ENCODE results near the gene MRPL53.
"Not testable (repeated sequence)": the region's sequence is repeated elsewhere in the genome, so short reads cannot be mapped to it uniquely, and the experiment has no call there.

The MRPL53 gene

DNA sequence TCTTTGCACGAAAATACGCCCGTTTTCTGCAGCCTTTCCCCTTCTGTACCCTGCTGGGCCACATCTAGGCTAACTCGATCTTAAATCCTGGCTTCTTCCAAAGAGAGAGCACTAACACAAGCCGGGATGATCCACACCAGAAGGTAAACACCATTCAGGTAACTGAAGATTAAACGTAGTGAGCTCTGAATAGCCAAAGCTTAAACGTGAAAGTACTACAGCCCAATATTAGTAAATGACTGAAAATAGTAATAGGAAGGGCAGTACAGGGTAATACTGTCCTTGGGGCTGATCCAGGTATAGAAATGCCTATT lies 422 bp upstream of the MRPL53 start:
- no peak for TF ChIP-seq ELF4 (IDR thresholded peaks at IDR 0.05)
- TF ChIP-seq SUZ12 (IDR thresholded peaks at IDR 0.05): no peak
- TF ChIP-seq NFRKB (IDR thresholded peaks at IDR 0.05): no peak
- no peak for TF ChIP-seq L3MBTL2 (conservative IDR thresholded peaks at IDR 0.05)
- TF ChIP-seq SP1 (IDR thresholded peaks at IDR 0.05): no peak
- TF ChIP-seq FOXA1 (IDR thresholded peaks at IDR 0.05): no peak
- no peak for TF ChIP-seq CTBP1 (IDR thresholded peaks at IDR 0.05; ENCODE audit: borderline replicate concordance)

GRCh38 chr2:74471332-74472065 lies 981 bp downstream of the MRPL53 start:
- ChIA-PET CTCF (no interaction called here), POLR2A (interaction anchor here (1.0 to 5.4 kb wide), 4 partner anchors 11 to 36 kb away, joined by 3 to 62 read pairs (median 27); partner anchors contain the start of genes CCDC142, PCGF1, TTC31 and WBP1)
- TF ChIP-seq FOXM1 (IDR thresholded peaks at IDR 0.05; ENCODE audit: borderline replicate concordance) (no peak), NFRKB (IDR thresholded peaks at IDR 0.05) (no peak), HDGF (IDR thresholded peaks at IDR 0.05; ENCODE audit: borderline replicate concordance) (no peak), TARDBP (IDR thresholded peaks at IDR 0.05) (no peak), ELF4 (IDR thresholded peaks at IDR 0.05) (no peak), FOXA1 (IDR thresholded peaks at IDR 0.05) (no peak), ZNF384 (IDR thresholded peaks at IDR 0.05) (peak; percentile 89)
- TF ChIP-seq, protein P1, sequence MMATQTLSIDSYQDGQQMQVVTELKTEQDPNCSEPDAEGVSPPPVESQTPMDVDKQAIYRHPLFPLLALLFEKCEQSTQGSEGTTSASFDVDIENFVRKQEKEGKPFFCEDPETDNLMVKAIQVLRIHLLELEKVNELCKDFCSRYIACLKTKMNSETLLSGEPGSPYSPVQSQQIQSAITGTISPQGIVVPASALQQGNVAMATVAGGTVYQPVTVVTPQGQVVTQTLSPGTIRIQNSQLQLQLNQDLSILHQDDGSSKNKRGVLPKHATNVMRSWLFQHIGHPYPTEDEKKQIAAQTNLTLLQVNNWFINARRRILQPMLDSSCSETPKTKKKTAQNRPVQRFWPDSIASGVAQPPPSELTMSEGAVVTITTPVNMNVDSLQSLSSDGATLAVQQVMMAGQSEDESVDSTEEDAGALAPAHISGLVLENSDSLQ (IDR thresholded peaks at IDR 0.05): no peak

More for the DNA sequence above, 422 bp upstream of the MRPL53 start:
- DNase-seq (ENCODE audit: extremely low spot score): no peak
- CTCF ChIA-PET: no interaction called here
- POLR2A ChIA-PET: interaction anchor here (0.7 to 5.4 kb wide), 19 partner anchors 9 to 181 kb away, joined by 3 to 62 read pairs (median 3); partner anchors contain the start of genes AUP1, C2orf81, CCDC142 and HTRA2

GRCh38 chr2:74470742-74471141 lies 1.7 kb downstream of the MRPL53 start:
- DNase-seq (ENCODE audit: extremely low spot score); CTCF ChIA-PET: not testable (repeated sequence)
- POLR2A ChIA-PET: interaction anchor here (1.0 to 5.4 kb wide), 2 partner anchors 12 to 36 kb away, joined by 3 to 62 read pairs; partner anchors contain the start of genes PCGF1 and WBP1

More at GRCh38 chr2:74471332-74472065, 981 bp downstream of the MRPL53 start:
- DNase-seq (ENCODE audit: extremely low spot score): no peak

- no peak for DNase-seq (ENCODE audit: extremely low spot score)
- ChIA-PET CTCF (no interaction called here), POLR2A (interaction anchor here (0.7 to 1.6 kb wide), 7 partner anchors 8 to 44 kb away, joined by 3 to 8 read pairs (median 3); partner anchors contain the start of genes INO80B, MRPL53 and PCGF1)
- TF ChIP-seq L3MBTL2 (conservative IDR thresholded peaks at IDR 0.05) (peak; percentile 52), ARNT (IDR thresholded peaks at IDR 0.05) (no peak)
Measured at GRCh38 chr2:74464406-74464805, 8.1 kb downstream of the MRPL53 start.

GRCh38 chr2:74462786-74463105 lies 9.7 kb downstream of the MRPL53 start:
- TF ChIP-seq FOXM1 (IDR thresholded peaks at IDR 0.05; ENCODE audit: borderline replicate concordance) (no peak), L3MBTL2 (conservative IDR thresholded peaks at IDR 0.05) (no peak)
- POLR2A ChIA-PET: no interaction called here
- no peak for DNase-seq (ENCODE audit: extremely low spot score)
- CTCF ChIA-PET: no interaction called here

GRCh38 chr2:74462054-74462785 lies 10.3 kb downstream of the MRPL53 start:
- no peak for TF ChIP-seq L3MBTL2 (conservative IDR thresholded peaks at IDR 0.05)
- TF ChIP-seq ZNF384 (IDR thresholded peaks at IDR 0.05): no peak
- TF ChIP-seq TARDBP (IDR thresholded peaks at IDR 0.05): no peak
- TF ChIP-seq SP1 (IDR thresholded peaks at IDR 0.05): no peak
- no peak for TF ChIP-seq SUZ12 (IDR thresholded peaks at IDR 0.05)
- no peak for TF ChIP-seq NFRKB (IDR thresholded peaks at IDR 0.05)
- TF ChIP-seq CTBP1 (IDR thresholded peaks at IDR 0.05; ENCODE audit: borderline replicate concordance): no peak
- no peak for TF ChIP-seq ARNT (IDR thresholded peaks at IDR 0.05)
- TF ChIP-seq ELF4 (IDR thresholded peaks at IDR 0.05): no peak
- TF ChIP-seq LEF1 (IDR thresholded peaks at IDR 0.05; ENCODE audit: borderline replicate concordance): no peak
- no peak for TF ChIP-seq FOXK2 (IDR thresholded peaks at IDR 0.05)
- no peak for TF ChIP-seq HDGF (IDR thresholded peaks at IDR 0.05; ENCODE audit: borderline replicate concordance)
- TF ChIP-seq FOXA1 (IDR thresholded peaks at IDR 0.05): no peak
- no peak for TF ChIP-seq BHLHE40 (IDR thresholded peaks at IDR 0.05; ENCODE audit: borderline replicate concordance)
- TF ChIP-seq FOXM1 (IDR thresholded peaks at IDR 0.05; ENCODE audit: borderline replicate concordance): no peak
- DNase-seq (ENCODE audit: extremely low spot score): no peak
- ChIA-PET CTCF (no interaction called here), POLR2A (interaction anchor here (0.7 to 0.9 kb wide), 3 partner anchors 10 to 21 kb away, joined by 3 to 4 read pairs (median 3); partner anchors contain the start of genes CCDC142, MRPL53 and TTC31)

- no peak for TF ChIP-seq ARNT (IDR thresholded peaks at IDR 0.05)
- no peak for TF ChIP-seq LEF1 (IDR thresholded peaks at IDR 0.05; ENCODE audit: borderline replicate concordance)
- TF ChIP-seq, protein P1 (IDR thresholded peaks at IDR 0.05): no peak
- TF ChIP-seq NFRKB (IDR thresholded peaks at IDR 0.05): no peak
- no peak for TF ChIP-seq FOXK2 (IDR thresholded peaks at IDR 0.05)
- no peak for TF ChIP-seq ELF4 (IDR thresholded peaks at IDR 0.05)
- TF ChIP-seq CTBP1 (IDR thresholded peaks at IDR 0.05; ENCODE audit: borderline replicate concordance): no peak
- TF ChIP-seq TARDBP (IDR thresholded peaks at IDR 0.05): no peak
- no peak for TF ChIP-seq HDGF (IDR thresholded peaks at IDR 0.05; ENCODE audit: borderline replicate concordance)
- TF ChIP-seq FOXM1 (IDR thresholded peaks at IDR 0.05; ENCODE audit: borderline replicate concordance): no peak
- ChIA-PET CTCF (no interaction called here), POLR2A (interaction anchor here (0.6 to 0.9 kb wide), 4 partner anchors 11 to 454 kb away, joined by 3 to 4 read pairs (median 3); partner anchors contain the start of genes CCDC142, MRPL53 and TTC31)
- no peak for DNase-seq (ENCODE audit: extremely low spot score)
Measured at GRCh38 chr2:74461187-74462053, 11.1 kb downstream of the MRPL53 start.

GRCh38 chr2:74460187-74460586 lies 12.3 kb downstream of the MRPL53 start:
- CTCF ChIA-PET; DNase-seq (ENCODE audit: extremely low spot score): not testable (repeated sequence)
- POLR2A ChIA-PET: interaction anchor here (4.6 kb wide), 1 partner anchor 13 kb away, joined by 62 read pairs; the partner anchor contains the start of gene MRPL53

DNA sequence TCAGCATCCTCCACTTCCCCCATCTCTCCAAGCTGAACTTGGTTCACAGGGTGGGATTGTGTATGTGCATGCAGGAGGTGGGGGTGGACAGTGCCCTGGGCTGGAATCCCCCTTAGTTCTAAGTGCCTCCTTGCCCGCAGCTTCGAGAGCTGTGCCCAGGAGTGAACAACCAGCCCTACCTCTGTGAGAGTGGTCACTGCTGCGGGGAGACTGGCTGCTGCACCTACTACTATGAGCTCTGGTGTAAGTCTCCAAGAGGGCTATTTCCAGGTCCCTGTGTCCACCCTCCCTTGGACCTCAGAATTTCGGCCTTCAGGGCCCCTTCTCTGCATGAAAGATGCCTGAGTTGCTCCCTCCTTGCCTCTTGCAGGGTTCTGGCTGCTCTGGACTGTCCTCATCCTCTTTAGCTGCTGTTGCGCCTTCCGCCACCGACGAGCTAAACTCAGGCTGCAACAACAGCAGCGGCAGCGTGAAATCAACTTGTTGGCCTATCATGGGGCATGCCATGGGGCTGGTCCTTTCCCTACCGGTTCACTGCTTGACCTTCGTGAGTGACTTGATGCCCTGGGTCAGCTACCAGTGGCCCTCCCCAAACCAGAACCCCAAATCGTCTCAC lies 12.9 kb downstream of the MRPL53 start:
- DNase-seq (ENCODE audit: extremely low spot score); CTCF ChIA-PET: not testable (repeated sequence)
- POLR2A ChIA-PET: interaction anchor here (1.3 to 8.2 kb wide), 8 partner anchors 8 to 132 kb away, joined by 3 to 81 read pairs (median 17); partner anchors contain the start of genes AUP1, CCDC142, HTRA2 and MRPL53
